ENCODE measurements around the gene LSAMP. TPM values are rescaled to one million over a fixed set of nuclear protein-coding genes. Genes with fewer than 3 reads are reported as not detected.

LSAMP gene
- total RNA-seq, 1 experiment from 2014 or later, result not detected

- TF ChIP-seq CTCF (IDR thresholded peaks at IDR 0.05; ENCODE audit: insufficient read depth in 1 of 2, low read depth in 1 of 2, low read length in 1 of 2, severe bottlenecking in 1 of 2, unreplicated experiment in 1 of 2), result no peak
- H3K4me1 ChIP-seq, result no peaks in the 10 kb centered on the region
- H3K27me3 Mint-ChIP-seq (ENCODE audit: insufficient read depth, unreplicated experiment), result peaks cover 2% of the 10 kb centered on the region
- no peak for DNase-seq
- no peak overlapping the region for H3K4me3 Mint-ChIP-seq (ENCODE audit: unreplicated experiment)
- intact Hi-C loops (cut with micrococcal nuclease; ENCODE audit: unreplicated experiment), result no loop called here
- no peaks in the 10 kb centered on the region for H3K36me3 Mint-ChIP-seq (ENCODE audit: insufficient read depth, unreplicated experiment)
- no peak overlapping the region for H3K27ac Mint-ChIP-seq (ENCODE audit: unreplicated experiment)
- no peaks in the 10 kb centered on the region for H3K36me3 ChIP-seq (ENCODE audit: control insufficient read depth, insufficient read depth, low read length)
- H3K9me3 Mint-ChIP-seq (ENCODE audit: unreplicated experiment), result no peaks in the 10 kb centered on the region
- no TSS peak for BruUV-seq (replicated peaks)
- ChIA-PET CTCF (no interaction called here), POLR2A (no interaction called here)
- H3K4me1 Mint-ChIP-seq (ENCODE audit: low read depth, unreplicated experiment), result no peaks in the 10 kb centered on the region
- no peak overlapping the region for H3K4me3 ChIP-seq (ENCODE audit: low read depth, low read length)
- no peaks in the 10 kb centered on the region for H3K27me3 ChIP-seq (replicated peaks; ENCODE audit: control insufficient read depth, insufficient read depth, low read length)
- no peaks in the 10 kb centered on the region for H3K9me3 ChIP-seq
These were observed 348.1 kb downstream of the LSAMP start for GRCh38 chr3:116097226-116097625.

- Histone ChIP-seq H3K36me3 (ENCODE audit: control insufficient read depth, insufficient read depth, low read length) (no peaks in the 10 kb centered on the region), H3K9me3 (no peaks in the 10 kb centered on the region), H3K4me3 (ENCODE audit: low read depth, low read length) (no peak overlapping the region), H3K27me3 (replicated peaks; ENCODE audit: control insufficient read depth, insufficient read depth, low read length) (no peaks in the 10 kb centered on the region), H3K4me1 (no peaks in the 10 kb centered on the region)
- no peaks in the 10 kb centered on the region for H3K36me3 Mint-ChIP-seq (ENCODE audit: insufficient read depth, unreplicated experiment)
- POLR2A ChIA-PET, result no interaction called here
- no peak overlapping the region for H3K27ac Mint-ChIP-seq (ENCODE audit: unreplicated experiment)
- H3K27me3 Mint-ChIP-seq (ENCODE audit: insufficient read depth, unreplicated experiment), result peaks cover 2% of the 10 kb centered on the region
- no peaks in the 10 kb centered on the region for H3K9me3 Mint-ChIP-seq (ENCODE audit: unreplicated experiment)
- no peaks in the 10 kb centered on the region for H3K4me1 Mint-ChIP-seq (ENCODE audit: low read depth, unreplicated experiment)
- CTCF ChIA-PET, result no interaction called here
- no peak overlapping the region for H3K4me3 Mint-ChIP-seq (ENCODE audit: unreplicated experiment)
- no TSS peak for BruUV-seq (replicated peaks)
- TF ChIP-seq CTCF (IDR thresholded peaks at IDR 0.05; ENCODE audit: insufficient read depth in 1 of 2, low read depth in 1 of 2, low read length in 1 of 2, severe bottlenecking in 1 of 2, unreplicated experiment in 1 of 2), result no peak
- DNase-seq, result no peak
- intact Hi-C loops (cut with micrococcal nuclease; ENCODE audit: unreplicated experiment), result no loop called here
These were observed 348.7 kb downstream of the LSAMP start for GRCh38 chr3:116096631-116097030.

- DNase-seq, result no peak
- POLR2A ChIA-PET, result no interaction called here
- no peaks in the 10 kb centered on the region for H3K4me1 Mint-ChIP-seq (ENCODE audit: low read depth, unreplicated experiment)
- H3K27me3 ChIP-seq (replicated peaks; ENCODE audit: control insufficient read depth, insufficient read depth, low read length), result no peaks in the 10 kb centered on the region
- no peak for TF ChIP-seq CTCF (IDR thresholded peaks at IDR 0.05; ENCODE audit: insufficient read depth in 1 of 2, low read depth in 1 of 2, low read length in 1 of 2, severe bottlenecking in 1 of 2, unreplicated experiment in 1 of 2)
- H3K27me3 Mint-ChIP-seq (ENCODE audit: insufficient read depth, unreplicated experiment), result no peaks in the 10 kb centered on the region
- H3K4me1 ChIP-seq, result no peaks in the 10 kb centered on the region
- H3K9me3 Mint-ChIP-seq (ENCODE audit: unreplicated experiment), result no peaks in the 10 kb centered on the region
- CTCF ChIA-PET, result no interaction called here
- H3K27ac Mint-ChIP-seq (ENCODE audit: unreplicated experiment), result no peak overlapping the region
- intact Hi-C loops (cut with micrococcal nuclease; ENCODE audit: unreplicated experiment), result no loop called here
- no peaks in the 10 kb centered on the region for H3K9me3 ChIP-seq
- H3K4me3 Mint-ChIP-seq (ENCODE audit: unreplicated experiment), result no peak overlapping the region
- no peaks in the 10 kb centered on the region for H3K36me3 Mint-ChIP-seq (ENCODE audit: insufficient read depth, unreplicated experiment)
- H3K4me3 ChIP-seq (ENCODE audit: low read depth, low read length), result no peak overlapping the region
- BruUV-seq (replicated peaks), result no TSS peak
- H3K36me3 ChIP-seq (ENCODE audit: control insufficient read depth, insufficient read depth, low read length), result no peaks in the 10 kb centered on the region
These were observed 351.9 kb downstream of the LSAMP start for GRCh38 chr3:116093374-116093773.

All from Caco-2 (cell line).